WTC11 (cell line): ENCODE results near the gene ZNF235.

Experiments used
- GTF2I ChIP-seq: fragments of 250-450 bp; sonication (Bioruptor Pico); conservative IDR thresholded peaks from 2 replicates; pipeline ENCODE4 v1.4.0; 2021; ENCODE audit warnings: mild to moderate bottlenecking
- JUN ChIP-seq: sonication (generic); formaldehyde crosslinking; IDR thresholded peaks from 2 replicates; pipeline ENCODE4 v1.8.0; 2023; ENCODE audit warnings: mild to moderate bottlenecking, missing genetic modification reagents
- NFYB ChIP-seq: sonication (generic); formaldehyde crosslinking; conservative IDR thresholded peaks from 2 replicates; pipeline ENCODE4 v1.8.0; 2022; ENCODE audit warnings: low read depth, missing genetic modification reagents
- SP1 ChIP-seq: sonication (generic); formaldehyde crosslinking; conservative IDR thresholded peaks from 2 replicates; pipeline ENCODE4 v1.8.1; 2022; ENCODE audit warnings: missing genetic modification reagents
- TF ChIP-seq, protein P1 (sequence below): fragments of 200-600 bp; IDR thresholded peaks from 2 replicates; pipeline ENCODE4 v1.8.0; 2022; ENCODE audit warnings: antibody characterized with exemption
- TF ChIP-seq, protein P2 (sequence below): sonication (generic); formaldehyde crosslinking; IDR thresholded peaks from 2 replicates; pipeline ENCODE4 v1.8.1; 2023; ENCODE audit warnings: mild to moderate bottlenecking, missing genetic modification reagents, moderate library complexity
- TF ChIP-seq, protein P3 (sequence below): sonication (generic); formaldehyde crosslinking; IDR thresholded peaks from 2 replicates; pipeline ENCODE4 v1.8.0; 2022; ENCODE audit warnings: mild to moderate bottlenecking, missing genetic modification reagents
- TF ChIP-seq, protein P4 (sequence below): sonication (generic); formaldehyde crosslinking; IDR thresholded peaks from 2 replicates; pipeline ENCODE4 v1.8.1; 2023; ENCODE audit warnings: mild to moderate bottlenecking, missing genetic modification reagents, moderate library complexity
- TF ChIP-seq, protein P5 (sequence below): sonication (generic); formaldehyde crosslinking; IDR thresholded peaks from 2 replicates; pipeline ENCODE4 v1.8.0; 2022; ENCODE audit warnings: mild to moderate bottlenecking, missing genetic modification reagents

DNA sequence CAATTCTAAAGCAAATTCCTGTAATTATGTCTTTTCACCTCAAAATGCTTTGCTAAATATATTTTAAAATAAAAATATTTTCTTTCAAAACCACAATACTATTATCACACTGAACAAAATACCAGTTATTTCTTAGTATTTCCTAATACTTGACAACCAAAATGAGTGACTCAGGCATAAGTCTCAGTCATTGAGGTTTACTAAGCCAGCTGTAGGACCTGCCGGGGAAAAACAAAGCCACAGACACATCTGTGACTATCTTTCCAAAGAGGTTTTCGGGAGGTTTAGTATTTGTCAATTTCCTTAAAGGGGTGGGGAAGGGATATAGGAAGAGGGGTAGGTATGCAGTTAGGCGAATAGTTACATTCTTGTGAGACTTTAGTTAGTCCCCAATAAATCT is 3.2 kb upstream of the ZNF235 start:
- TF ChIP-seq, protein P1, sequence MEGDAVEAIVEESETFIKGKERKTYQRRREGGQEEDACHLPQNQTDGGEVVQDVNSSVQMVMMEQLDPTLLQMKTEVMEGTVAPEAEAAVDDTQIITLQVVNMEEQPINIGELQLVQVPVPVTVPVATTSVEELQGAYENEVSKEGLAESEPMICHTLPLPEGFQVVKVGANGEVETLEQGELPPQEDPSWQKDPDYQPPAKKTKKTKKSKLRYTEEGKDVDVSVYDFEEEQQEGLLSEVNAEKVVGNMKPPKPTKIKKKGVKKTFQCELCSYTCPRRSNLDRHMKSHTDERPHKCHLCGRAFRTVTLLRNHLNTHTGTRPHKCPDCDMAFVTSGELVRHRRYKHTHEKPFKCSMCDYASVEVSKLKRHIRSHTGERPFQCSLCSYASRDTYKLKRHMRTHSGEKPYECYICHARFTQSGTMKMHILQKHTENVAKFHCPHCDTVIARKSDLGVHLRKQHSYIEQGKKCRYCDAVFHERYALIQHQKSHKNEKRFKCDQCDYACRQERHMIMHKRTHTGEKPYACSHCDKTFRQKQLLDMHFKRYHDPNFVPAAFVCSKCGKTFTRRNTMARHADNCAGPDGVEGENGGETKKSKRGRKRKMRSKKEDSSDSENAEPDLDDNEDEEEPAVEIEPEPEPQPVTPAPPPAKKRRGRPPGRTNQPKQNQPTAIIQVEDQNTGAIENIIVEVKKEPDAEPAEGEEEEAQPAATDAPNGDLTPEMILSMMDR = no peak
- TF ChIP-seq, protein P2, sequence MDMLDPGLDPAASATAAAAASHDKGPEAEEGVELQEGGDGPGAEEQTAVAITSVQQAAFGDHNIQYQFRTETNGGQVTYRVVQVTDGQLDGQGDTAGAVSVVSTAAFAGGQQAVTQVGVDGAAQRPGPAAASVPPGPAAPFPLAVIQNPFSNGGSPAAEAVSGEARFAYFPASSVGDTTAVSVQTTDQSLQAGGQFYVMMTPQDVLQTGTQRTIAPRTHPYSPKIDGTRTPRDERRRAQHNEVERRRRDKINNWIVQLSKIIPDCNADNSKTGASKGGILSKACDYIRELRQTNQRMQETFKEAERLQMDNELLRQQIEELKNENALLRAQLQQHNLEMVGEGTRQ (CRISPR knock-in tag) = no peak
- TF ChIP-seq, protein P3, sequence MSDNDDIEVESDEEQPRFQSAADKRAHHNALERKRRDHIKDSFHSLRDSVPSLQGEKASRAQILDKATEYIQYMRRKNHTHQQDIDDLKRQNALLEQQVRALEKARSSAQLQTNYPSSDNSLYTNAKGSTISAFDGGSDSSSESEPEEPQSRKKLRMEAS (CRISPR knock-in tag) = no peak
- TF ChIP-seq GTF2I (CRISPR knock-in tag) = no peak
- no peak for TF ChIP-seq NFYB (CRISPR knock-in tag)
- no peak for TF ChIP-seq JUN (CRISPR knock-in tag)
- TF ChIP-seq, protein P4, sequence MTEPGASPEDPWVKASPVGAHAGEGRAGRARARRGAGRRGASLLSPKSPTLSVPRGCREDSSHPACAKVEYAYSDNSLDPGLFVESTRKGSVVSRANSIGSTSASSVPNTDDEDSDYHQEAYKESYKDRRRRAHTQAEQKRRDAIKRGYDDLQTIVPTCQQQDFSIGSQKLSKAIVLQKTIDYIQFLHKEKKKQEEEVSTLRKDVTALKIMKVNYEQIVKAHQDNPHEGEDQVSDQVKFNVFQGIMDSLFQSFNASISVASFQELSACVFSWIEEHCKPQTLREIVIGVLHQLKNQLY (CRISPR knock-in tag) = no peak
- TF ChIP-seq SP1 (CRISPR knock-in tag) = no peak
- TF ChIP-seq, protein P5, sequence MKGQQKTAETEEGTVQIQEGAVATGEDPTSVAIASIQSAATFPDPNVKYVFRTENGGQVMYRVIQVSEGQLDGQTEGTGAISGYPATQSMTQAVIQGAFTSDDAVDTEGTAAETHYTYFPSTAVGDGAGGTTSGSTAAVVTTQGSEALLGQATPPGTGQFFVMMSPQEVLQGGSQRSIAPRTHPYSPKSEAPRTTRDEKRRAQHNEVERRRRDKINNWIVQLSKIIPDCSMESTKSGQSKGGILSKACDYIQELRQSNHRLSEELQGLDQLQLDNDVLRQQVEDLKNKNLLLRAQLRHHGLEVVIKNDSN = no peak
